ENCODE data around the gene SRP72. TPM values are rescaled to one million over a fixed set of nuclear protein-coding genes. Genes with fewer than 3 reads are reported as not detected.

Gene SRP72
- total and polyA plus RNA-seq, 2 donors from 2014 or later, result 23.1 to 90.8 TPM

DNA sequence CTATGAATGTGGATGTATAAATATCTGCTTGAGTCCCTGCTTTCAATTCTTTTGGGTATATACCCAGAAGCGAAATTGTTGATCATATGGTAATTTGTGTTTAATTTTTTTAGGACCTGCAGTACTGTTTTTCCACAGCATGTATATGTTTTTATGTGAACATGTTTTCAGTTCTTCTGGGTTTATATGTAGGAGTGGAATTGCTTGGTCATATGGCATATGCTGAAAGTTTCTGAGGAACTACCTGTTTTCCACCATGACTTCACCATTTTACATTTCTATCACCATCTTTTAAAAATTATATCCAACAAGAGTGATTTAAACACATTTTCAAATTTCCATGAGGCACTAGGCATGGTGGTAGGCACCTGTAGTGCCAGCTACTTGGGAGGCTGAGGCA is 40.2 kb upstream of the SRP72 start:
- no peaks in the 10 kb centered on the region for H3K9me3 ChIP-seq (ENCODE audit: control insufficient read depth in 2 of 3, insufficient read depth in 1 of 3, low read length in 3 of 3)
- H3K4me3 ChIP-seq (ENCODE audit: low read length in 3 of 3), result no peak overlapping the region
- no peaks in the 10 kb centered on the region for H3K4me1 ChIP-seq (ENCODE audit: control insufficient read depth in 2 of 3, insufficient read depth in 2 of 3, low read depth in 1 of 3, low read length in 3 of 3)
- H3K36me3 ChIP-seq (ENCODE audit: control insufficient read depth in 2 of 3, insufficient read depth in 3 of 3, low read length in 3 of 3), result no peaks in the 10 kb centered on the region
- TF ChIP-seq, protein P1, sequence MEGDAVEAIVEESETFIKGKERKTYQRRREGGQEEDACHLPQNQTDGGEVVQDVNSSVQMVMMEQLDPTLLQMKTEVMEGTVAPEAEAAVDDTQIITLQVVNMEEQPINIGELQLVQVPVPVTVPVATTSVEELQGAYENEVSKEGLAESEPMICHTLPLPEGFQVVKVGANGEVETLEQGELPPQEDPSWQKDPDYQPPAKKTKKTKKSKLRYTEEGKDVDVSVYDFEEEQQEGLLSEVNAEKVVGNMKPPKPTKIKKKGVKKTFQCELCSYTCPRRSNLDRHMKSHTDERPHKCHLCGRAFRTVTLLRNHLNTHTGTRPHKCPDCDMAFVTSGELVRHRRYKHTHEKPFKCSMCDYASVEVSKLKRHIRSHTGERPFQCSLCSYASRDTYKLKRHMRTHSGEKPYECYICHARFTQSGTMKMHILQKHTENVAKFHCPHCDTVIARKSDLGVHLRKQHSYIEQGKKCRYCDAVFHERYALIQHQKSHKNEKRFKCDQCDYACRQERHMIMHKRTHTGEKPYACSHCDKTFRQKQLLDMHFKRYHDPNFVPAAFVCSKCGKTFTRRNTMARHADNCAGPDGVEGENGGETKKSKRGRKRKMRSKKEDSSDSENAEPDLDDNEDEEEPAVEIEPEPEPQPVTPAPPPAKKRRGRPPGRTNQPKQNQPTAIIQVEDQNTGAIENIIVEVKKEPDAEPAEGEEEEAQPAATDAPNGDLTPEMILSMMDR (IDR thresholded peaks at IDR 0.05; ENCODE audit: borderline replicate concordance, extremely low read depth, insufficient read depth), result no peak
- no peaks in the 10 kb centered on the region for H3K27me3 ChIP-seq (ENCODE audit: control insufficient read depth, insufficient read depth, low read length)
- intact Hi-C loops (cut with DNase I), result no loop called here
- H3K27ac ChIP-seq (ENCODE audit: low read depth in 2 of 2, low read length in 2 of 2), result no peak overlapping the region
- no peak overlapping the region for H3K9ac ChIP-seq (ENCODE audit: low read length in 3 of 3)
- FAIRE-seq (no peak), DNase-seq (no peak)

DNA sequence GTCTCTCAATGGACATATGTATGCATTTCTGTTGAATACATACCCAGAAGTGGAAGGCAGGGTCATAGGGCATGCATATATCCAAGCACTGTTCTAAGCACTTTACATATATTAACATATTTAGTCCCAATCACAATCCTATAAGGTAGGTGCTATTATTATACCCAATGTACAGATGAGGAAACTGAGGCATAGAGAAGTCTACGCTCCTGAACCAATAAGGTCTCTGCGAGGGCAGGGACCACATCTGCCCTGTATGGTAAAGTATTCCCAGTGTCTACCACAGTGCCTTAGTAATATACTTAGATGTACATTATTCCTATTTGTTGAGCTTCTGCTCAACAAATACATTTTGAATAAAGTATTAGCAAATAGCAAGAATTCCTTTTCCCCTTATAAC is 37.2 kb upstream of the SRP72 start:
- no peak overlapping the region for H3K4me3 ChIP-seq (ENCODE audit: low read length in 3 of 3)
- no peaks in the 10 kb centered on the region for H3K27me3 ChIP-seq (ENCODE audit: control insufficient read depth, insufficient read depth, low read length)
- H3K9me3 ChIP-seq (ENCODE audit: control insufficient read depth in 2 of 3, insufficient read depth in 1 of 3, low read length in 3 of 3), result no peaks in the 10 kb centered on the region
- FAIRE-seq (no peak), DNase-seq (no peak)
- no peak overlapping the region for H3K9ac ChIP-seq (ENCODE audit: low read length in 3 of 3)
- H3K4me1 ChIP-seq (ENCODE audit: control insufficient read depth in 2 of 3, insufficient read depth in 2 of 3, low read depth in 1 of 3, low read length in 3 of 3), result peaks cover 3 to 5% (median 3%) of the 10 kb centered on the region in 3 donors
- TF ChIP-seq, protein P1 (IDR thresholded peaks at IDR 0.05; ENCODE audit: borderline replicate concordance, extremely low read depth, insufficient read depth), result no peak
- intact Hi-C loops (cut with DNase I), result no loop called here
- no peak overlapping the region for H3K27ac ChIP-seq (ENCODE audit: low read depth in 2 of 2, low read length in 2 of 2)
- H3K36me3 ChIP-seq (ENCODE audit: control insufficient read depth in 2 of 3, insufficient read depth in 3 of 3, low read length in 3 of 3), result no peaks in the 10 kb centered on the region

DNA sequence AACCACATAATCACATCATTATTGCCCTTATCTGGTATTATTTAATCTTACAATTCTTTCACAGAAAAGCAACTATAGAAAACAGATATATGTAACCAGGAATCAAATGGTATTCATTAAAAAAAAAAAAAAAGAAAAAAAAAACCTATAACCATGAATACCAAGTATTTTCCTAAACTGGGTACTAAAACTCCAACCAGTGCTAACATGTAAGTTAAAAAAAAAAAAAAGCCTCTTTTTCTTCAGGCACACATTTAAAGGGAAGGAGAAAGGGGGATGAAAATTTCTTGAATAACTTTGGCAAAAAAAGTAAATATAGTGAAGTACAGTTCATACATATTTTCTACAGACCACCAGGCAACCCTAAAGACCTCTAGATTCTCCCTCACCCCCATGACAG is 34.1 kb upstream of the SRP72 start:
- FAIRE-seq, result no peak
- no peaks in the 10 kb centered on the region for H3K36me3 ChIP-seq (ENCODE audit: control insufficient read depth in 2 of 3, insufficient read depth in 3 of 3, low read length in 3 of 3)
- peaks cover 3 to 5% (median 3%) of the 10 kb centered on the region in 3 donors for H3K4me1 ChIP-seq (ENCODE audit: control insufficient read depth in 2 of 3, insufficient read depth in 2 of 3, low read depth in 1 of 3, low read length in 3 of 3)
- no peak overlapping the region for H3K4me3 ChIP-seq (ENCODE audit: low read length in 3 of 3)
- TF ChIP-seq, protein P1 (IDR thresholded peaks at IDR 0.05; ENCODE audit: borderline replicate concordance, extremely low read depth, insufficient read depth), result no peak
- no peak overlapping the region for H3K9ac ChIP-seq (ENCODE audit: low read length in 3 of 3)
- intact Hi-C loops (cut with DNase I), result no loop called here
- no peaks in the 10 kb centered on the region for H3K27me3 ChIP-seq (ENCODE audit: control insufficient read depth, insufficient read depth, low read length)
- H3K9me3 ChIP-seq (ENCODE audit: control insufficient read depth in 2 of 3, insufficient read depth in 1 of 3, low read length in 3 of 3), result no peaks in the 10 kb centered on the region
- no peak for DNase-seq
- no peak overlapping the region for H3K27ac ChIP-seq (ENCODE audit: low read depth in 2 of 2, low read length in 2 of 2)

DNA sequence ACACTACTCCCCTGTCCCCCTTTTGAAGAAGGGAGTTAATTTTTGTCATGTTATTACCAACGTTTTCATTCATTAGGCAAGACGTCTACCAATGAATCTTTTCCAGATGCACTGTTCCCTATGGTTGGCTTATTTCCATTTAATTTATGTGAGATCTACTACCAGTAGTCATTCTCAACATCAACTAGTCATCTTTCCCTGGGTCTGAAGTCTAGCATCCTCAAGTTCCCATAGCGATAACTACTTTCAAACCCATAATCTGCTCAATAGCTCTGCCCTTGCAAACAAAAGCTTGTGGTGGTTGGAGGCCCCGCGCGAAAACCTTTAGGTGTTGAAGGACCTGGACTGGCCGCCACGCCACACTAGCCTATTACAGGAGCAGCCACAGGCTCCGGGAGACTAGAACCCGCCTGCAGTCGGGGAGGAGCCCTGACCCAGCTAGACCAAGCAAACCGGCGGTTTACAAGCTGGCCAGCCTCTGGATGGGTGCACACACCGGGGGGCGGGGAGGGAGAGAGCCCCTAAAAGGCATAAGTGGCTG is 32.7 kb upstream of the SRP72 start:
- no peaks in the 10 kb centered on the region for H3K27me3 ChIP-seq (ENCODE audit: control insufficient read depth, insufficient read depth, low read length)
- peak overlapping the region; percentile 80 to 94 (median 89) for H3K9ac ChIP-seq (ENCODE audit: low read length in 3 of 3)
- H3K27ac ChIP-seq (ENCODE audit: low read depth in 2 of 2, low read length in 2 of 2), result peak overlapping the region; percentile 90 to 98
- FAIRE-seq (no peak), DNase-seq (peak in 4 of 5 donors; percentile 75 to 89 (median 79))
- H3K4me3 ChIP-seq (ENCODE audit: low read length in 3 of 3), result peak overlapping the region; percentile 80 to 99 (median 97)
- no peaks in the 10 kb centered on the region for H3K9me3 ChIP-seq (ENCODE audit: control insufficient read depth in 2 of 3, insufficient read depth in 1 of 3, low read length in 3 of 3)
- intact Hi-C loops (cut with DNase I), result no loop called here
- H3K4me1 ChIP-seq (ENCODE audit: control insufficient read depth in 2 of 3, insufficient read depth in 2 of 3, low read depth in 1 of 3, low read length in 3 of 3), result peaks cover 3 to 5% (median 3%) of the 10 kb centered on the region in 3 donors
- TF ChIP-seq, protein P1 (IDR thresholded peaks at IDR 0.05; ENCODE audit: borderline replicate concordance, extremely low read depth, insufficient read depth), result no peak
- no peaks in the 10 kb centered on the region for H3K36me3 ChIP-seq (ENCODE audit: control insufficient read depth in 2 of 3, insufficient read depth in 3 of 3, low read length in 3 of 3)
